Activated T-cell treated with anti-CD3 and anti-CD28 coated beads, Interleukin-2, amount 50 U/mL, for 1 hour (primary cell): ENCODE data around the gene HNRNPLL.
A peak's percentile ranks its signal among the peaks of the same experiment; 100 is the strongest.
"Not testable (repeated sequence)": the region's sequence is repeated elsewhere in the genome, so short reads cannot be mapped to it uniquely, and the experiment has no call there.

Experiments
- DNase-seq: peaks from one replicate; pipeline ENCODE4 v3.0.0-alpha.2; 2020

HNRNPLL gene

GRCh38 chr2:38602732-38603401 lies at the start of gene HNRNPLL:
Gene HNRNPLL (minus strand): TSS chr2:38602928. CDS start chr2:38602626, 302 bp downstream.
- peak; percentile 96 for DNase-seq

- DNase-seq, result no peak
Measured at GRCh38 chr2:38650717-38651116, 48.0 kb upstream of the HNRNPLL start.

- no peak for DNase-seq
Measured at GRCh38 chr2:38650012-38650411, 47.3 kb upstream of the HNRNPLL start.

- DNase-seq, result no peak
Measured at GRCh38 chr2:38649176-38649728, 46.5 kb upstream of the HNRNPLL start.

- DNase-seq, result no peak
Measured at GRCh38 chr2:38648107-38648761, 45.5 kb upstream of the HNRNPLL start.

- not testable (repeated sequence) for DNase-seq
Measured at GRCh38 chr2:38643683-38644511, 41.2 kb upstream of the HNRNPLL start.

- no peak for DNase-seq
Measured at GRCh38 chr2:38643021-38643671, 40.4 kb upstream of the HNRNPLL start.

- not testable (repeated sequence) for DNase-seq
Measured at GRCh38 chr2:38642373-38643017, 39.8 kb upstream of the HNRNPLL start.

GRCh38 chr2:38636069-38636468 lies 33.3 kb upstream of the HNRNPLL start:
- DNase-seq, result no peak

GRCh38 chr2:38635139-38635538 lies 32.4 kb upstream of the HNRNPLL start:
- no peak for DNase-seq

- no peak for DNase-seq
Measured at GRCh38 chr2:38634684-38635083, 32.0 kb upstream of the HNRNPLL start.

- no peak for DNase-seq
Measured at GRCh38 chr2:38633895-38634294, 31.2 kb upstream of the HNRNPLL start.

- DNase-seq, result no peak
Measured at GRCh38 chr2:38632980-38633379, 30.3 kb upstream of the HNRNPLL start.

GRCh38 chr2:38631976-38632375 lies 29.2 kb upstream of the HNRNPLL start:
- no peak for DNase-seq

- DNase-seq, result no peak
Measured at GRCh38 chr2:38629684-38630083, 27.0 kb upstream of the HNRNPLL start.

- DNase-seq, result no peak
Measured at GRCh38 chr2:38627391-38627790, 24.7 kb upstream of the HNRNPLL start.

- DNase-seq, result no peak
Measured at GRCh38 chr2:38626326-38627035, 23.8 kb upstream of the HNRNPLL start.

GRCh38 chr2:38622210-38622609 lies 19.5 kb upstream of the HNRNPLL start:
- DNase-seq, result no peak

- DNase-seq, result no peak
Measured at GRCh38 chr2:38621018-38621417, 18.3 kb upstream of the HNRNPLL start.

GRCh38 chr2:38620282-38620977 lies 17.7 kb upstream of the HNRNPLL start:
- no peak for DNase-seq
